GDM1 (cell line): ENCODE measurements around the gene PEX14.
A peak's percentile ranks its signal among the peaks of the same experiment; 100 is the strongest.

Experiments used
- DNase-seq: peaks from one replicate; lab custom pipeline; 2025; lab: John Stamatoyannopoulos, UW

Gene PEX14

DNA sequence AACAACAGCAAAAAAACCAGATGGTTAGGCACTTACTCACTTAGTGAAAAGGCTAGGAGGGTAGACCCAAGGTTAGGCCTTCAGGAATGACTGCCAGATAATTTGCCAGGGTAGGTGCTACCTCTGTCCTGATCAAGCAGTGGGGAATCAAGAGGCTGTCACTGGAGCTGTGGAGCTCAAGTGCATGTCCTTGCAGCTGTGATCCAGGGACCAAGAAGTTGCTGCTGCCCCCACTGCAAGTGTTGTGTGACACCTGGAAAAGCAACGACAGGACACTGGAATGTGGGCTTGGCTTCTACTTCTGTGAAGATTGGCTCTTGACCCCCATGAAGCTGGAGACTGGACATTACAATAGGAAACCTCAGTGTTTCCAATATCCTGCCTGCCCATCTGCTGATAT lies 72.1 kb downstream of the PEX14 start:
- DNase-seq = no peak

DNA sequence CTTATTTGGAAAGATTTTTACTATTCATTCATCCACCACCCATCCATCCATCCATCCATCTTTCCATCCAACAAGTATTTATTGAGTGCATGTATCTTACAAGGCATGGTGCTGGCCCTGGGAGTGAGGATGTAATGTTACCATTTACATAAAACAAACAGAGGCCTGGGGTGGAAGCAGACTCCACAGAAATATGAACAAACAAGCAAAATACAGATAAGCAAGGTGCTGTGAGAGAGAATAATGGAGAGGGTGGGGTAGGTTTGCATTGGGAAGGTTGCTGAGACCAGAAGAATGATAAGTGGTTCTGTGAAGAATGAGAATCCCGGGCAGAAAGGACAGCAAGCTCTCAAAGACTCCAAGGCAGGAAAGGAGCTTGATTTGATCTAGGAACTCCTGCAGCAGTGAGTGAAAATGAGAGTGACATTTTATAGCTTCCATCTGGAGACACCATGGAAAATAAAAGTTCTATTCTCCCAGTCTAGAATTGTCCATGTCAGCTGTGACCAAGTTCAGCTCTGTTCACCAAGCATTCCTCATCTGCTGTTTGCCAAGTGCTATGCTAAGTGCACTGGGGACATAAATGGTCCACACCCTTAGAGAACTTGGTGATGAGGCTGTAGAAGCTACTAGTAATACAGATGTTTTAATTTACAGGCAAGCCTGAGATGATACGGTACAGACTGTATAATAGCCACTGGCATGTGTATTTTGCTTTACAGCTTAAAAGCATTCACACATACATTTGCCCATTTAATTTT lies 75.3 kb downstream of the PEX14 start:
- no peak for DNase-seq

DNA sequence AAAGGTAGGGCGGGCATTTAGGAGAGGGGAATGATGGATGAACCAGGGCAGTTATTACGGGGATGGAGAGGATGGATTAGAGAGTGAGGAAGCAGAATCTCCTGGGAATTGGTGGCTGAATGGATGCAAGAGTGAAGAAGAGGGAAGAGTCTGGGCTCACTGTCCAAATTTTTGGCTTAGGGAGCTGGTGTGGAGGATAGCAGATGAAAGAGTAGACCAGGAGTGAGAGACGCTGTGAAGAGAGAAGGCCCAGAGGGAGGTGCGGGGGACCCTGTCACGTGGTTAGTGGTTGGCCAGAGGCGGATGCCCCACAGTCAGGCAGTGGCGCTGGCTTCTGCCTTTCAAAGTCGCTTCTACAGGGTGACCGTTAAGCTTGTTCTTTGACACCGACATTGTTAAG lies 78.4 kb downstream of the PEX14 start:
- no peak for DNase-seq

DNA sequence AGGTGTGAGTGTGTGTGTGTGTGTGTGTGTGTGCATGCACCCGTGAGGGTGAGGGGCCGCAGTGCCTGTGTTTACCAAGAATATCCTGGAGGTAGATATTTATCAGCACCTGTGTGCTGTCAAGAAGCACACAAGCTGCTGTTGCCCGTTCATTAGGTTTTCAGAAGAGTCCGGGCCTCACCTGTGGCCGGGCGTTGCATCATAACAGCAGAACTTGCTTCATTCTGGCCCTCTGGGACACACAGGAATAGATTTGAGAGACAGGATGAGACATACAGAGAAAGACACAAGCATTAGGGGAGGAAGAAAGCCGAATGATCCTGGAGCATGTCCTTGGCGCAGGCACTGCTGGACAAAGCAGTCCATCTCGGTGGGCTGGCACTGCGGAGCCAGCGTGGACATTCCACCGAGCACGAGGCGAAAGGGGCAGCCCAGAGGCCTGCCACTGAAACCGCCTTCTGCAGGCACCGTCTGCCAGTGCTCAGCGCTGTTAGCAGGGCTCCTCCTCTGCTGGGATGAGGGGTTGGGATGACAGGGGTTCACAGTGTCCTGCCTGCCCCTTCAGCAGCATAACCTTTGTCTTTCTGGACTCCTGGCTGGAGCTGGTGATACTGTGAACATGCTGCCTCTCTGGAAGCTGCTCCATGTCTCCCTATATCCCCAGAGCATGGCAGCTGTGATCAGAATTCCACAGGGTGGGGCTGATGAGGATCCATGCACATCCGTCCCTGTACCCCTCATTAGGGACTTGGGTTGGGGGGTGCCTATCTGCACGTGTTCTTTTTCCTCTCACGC lies 81.1 kb downstream of the PEX14 start:
- DNase-seq = no peak

DNA sequence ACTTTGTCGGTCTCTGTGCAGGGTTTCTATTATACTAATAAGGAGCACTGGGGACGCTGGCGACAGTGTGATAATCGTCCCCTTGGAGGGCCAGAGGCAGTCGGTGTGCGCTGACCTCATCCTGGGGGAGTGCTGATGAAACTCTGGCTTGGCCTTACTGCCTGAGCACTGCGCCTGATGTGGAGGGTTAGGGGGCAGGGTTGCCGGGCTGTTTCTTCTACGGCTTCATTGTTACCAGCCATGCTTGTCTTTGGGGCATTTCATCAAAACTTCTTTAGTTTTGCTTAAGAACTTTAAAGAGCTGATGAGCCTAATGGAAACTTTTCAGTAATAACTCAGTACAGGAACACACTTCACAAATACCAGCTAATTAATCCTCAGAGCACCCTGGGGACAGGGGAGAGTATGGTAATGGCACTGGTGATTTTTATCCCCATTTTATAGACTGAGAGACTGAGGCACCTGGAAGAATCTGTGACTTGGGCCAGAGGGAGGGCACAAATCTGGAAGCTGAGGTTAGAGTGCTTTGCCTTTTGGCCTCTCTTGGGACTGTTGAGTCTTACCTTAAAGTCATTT lies 81.8 kb downstream of the PEX14 start:
- no peak for DNase-seq

DNA sequence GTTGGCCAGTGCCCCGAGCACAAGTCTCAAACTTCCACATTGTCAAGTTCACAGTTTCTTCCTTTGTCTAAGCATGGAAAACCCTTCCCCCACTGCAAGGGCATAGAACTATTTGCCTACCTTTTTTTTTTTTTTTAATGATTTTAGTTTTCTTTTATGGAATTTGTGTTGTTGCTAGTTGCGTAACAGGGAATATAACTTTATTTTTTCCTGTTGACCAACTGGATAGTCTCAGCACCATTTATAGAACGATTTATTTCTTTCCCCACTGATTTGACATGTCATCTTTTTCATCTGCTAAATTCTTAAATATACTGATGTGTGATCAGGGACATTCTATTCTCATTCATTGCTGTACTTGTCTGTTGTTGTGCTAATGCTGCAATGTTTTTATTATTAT lies 83.0 kb downstream of the PEX14 start:
- no peak for DNase-seq

DNA sequence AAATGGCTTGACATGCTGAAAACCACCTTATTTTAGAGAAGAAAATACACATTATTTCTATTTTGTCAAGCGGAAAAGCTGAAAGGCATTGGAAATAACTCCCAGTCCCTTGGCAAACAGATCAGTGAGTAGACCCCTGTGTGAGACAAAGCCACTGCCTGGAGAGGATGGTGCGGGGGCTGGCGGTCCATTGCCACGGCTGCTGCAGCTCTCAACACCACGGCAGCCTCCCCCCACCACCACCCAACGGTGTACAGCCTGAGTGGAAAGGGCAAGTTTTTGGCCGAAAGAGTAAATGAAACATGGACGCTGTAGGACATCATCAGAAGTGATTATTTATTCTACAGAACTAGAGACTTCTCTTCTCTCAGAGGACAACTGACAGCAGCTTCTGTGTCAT lies 84.6 kb downstream of the PEX14 start:
- DNase-seq = no peak

DNA sequence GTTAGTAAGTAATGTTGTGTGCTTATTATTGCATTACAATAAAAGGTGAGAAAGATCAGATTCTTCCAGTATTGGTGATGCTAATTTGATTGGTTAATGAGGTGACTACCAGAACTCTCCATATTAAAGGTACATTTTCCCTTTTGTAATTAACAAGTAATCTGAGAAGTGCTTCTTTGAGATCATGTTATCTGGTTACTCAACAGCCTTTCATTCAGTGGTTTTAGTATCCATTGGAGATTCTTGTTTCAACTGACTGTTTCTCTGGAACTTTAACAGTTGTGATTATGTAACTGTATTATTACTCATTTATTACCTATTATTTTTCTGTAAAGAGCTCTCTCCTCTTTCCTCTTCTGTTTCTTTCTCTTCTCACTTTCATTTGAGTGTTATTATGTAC lies 86.7 kb downstream of the PEX14 start:
- DNase-seq = no peak

DNA sequence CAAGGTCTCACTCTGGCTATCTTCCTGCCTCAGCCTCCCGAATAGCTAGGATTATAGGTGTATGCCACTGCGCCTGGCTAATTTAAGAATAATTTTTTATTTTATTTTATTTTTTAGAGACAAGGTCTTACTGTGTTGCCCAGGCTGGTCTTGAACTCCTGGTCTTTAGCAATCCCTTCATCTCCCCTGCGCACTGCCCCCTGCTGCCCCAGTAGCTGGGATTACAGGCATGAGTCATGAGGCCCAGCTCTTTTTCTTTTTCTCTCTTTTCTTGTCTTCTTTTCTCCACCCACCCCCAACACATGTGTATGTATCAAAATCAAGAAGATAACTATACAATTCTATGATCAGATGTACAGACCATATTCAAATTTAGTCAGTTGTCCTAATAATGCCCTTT lies 87.2 kb downstream of the PEX14 start:
- no peak for DNase-seq

DNA sequence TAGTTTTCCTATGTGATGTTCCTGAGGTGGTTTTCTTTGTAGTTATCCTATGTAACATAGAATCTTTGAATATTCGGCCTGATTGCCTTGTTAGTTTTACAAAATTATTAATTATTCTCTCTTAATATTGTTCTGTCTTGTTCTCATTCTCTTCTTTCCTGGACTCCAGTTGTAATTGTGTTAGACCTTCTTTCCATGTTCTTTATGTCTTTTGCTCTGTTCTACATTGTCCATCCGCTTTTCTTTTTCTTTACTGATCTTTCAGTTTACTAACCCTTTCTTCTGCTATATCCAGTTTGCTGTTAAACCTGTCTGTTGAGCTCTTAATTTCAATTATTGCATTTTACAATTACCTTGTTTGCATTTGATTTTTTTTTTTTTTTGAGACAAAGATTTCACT lies 89.3 kb downstream of the PEX14 start:
- no peak for DNase-seq

DNA sequence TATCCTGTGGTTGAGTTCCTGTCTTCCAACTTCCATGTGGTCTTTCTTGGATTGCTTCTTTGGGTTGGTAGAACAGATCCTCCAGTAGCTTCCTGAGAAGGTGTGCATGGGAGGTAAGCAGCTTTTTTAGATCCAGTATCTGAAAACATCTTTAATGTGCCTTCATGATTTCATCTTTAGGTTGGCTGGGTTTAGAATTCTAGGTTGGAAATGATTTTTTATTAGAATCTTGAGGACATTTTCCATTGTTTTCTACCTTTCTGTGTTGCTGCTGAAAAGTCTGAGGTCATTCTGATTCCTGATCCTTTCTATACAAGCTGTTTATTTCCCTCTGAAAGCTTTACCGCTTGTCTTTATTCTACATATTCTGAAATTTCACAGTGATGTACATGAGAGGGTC lies 94.8 kb downstream of the PEX14 start:
- DNase-seq = no peak

DNA sequence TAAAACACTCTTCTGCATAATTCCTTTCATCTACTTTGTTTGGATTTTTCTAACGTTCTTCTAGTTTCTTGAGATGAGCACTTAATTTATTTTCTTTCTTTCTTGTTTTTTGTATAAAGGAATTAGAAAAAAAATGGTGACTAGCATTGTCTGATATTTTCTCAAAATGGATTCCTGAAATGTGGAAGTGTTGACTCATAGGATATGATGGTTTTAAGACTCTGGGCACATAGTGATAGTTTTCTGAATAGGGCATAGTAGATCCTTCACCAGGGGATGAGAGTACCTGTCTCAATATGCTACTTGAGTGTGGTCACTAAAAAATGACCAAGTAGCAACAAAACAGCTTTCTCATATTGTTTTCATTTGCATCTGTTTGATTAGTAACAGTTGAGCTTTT lies 100.9 kb downstream of the PEX14 start:
- no peak for DNase-seq

DNA sequence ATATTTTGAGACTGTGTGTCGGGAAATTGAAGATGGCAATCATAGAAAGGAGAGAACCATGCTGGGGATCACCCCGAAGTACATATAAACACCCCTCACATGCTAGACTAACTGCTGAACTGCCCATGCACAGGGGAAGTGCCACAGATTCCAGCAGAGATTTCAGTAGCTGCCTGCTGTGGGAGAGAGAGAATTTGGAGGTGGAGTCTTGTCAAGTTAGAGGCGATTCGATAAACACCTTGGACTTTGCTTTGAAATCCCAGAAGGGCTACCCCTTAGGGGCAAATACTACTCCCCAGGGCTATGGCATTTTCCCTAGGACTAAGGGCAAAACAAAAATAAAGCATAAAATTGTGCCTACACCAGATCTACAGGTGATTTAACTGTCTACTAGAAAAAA lies 103.3 kb downstream of the PEX14 start:
- no peak for DNase-seq

DNA sequence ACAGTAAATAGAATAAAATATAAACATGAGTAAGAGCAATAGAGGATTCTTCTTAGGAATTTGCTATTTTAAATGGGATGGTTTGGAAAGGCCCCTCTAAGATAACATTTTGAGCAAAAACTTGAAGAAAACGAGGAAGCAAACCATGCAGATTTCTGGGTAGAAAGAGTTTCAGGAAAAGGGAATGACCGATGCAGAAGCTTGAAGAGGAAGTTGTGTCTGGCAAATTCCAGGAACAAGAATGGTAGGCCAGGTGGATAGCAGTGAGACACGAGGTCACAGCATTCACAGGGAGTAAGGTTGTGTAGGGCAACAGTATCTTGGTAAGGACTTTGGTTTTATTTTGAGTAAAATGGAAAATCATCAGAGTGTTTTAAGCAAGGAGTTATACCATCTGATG lies 108.9 kb downstream of the PEX14 start:
- peak; percentile 10 for DNase-seq

DNA sequence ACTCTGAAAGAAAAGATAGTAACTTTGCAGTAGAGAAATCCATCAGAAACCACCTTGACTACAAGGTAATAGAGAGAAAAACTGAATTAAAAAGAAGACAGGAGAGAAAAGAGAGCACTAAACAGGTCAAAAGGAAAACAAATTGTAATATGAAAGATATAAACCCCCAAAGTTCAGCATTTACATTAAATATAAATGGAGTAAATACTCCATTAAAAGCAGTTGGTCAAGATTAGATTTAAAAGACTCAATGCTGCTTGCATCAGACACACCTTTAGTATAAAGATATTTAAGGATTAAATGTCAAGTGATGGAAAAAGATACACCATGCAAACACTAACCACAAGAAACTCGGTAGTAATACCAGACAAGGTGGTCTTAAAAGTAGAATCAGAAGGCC lies 110.5 kb downstream of the PEX14 start:
- DNase-seq = no peak

DNA sequence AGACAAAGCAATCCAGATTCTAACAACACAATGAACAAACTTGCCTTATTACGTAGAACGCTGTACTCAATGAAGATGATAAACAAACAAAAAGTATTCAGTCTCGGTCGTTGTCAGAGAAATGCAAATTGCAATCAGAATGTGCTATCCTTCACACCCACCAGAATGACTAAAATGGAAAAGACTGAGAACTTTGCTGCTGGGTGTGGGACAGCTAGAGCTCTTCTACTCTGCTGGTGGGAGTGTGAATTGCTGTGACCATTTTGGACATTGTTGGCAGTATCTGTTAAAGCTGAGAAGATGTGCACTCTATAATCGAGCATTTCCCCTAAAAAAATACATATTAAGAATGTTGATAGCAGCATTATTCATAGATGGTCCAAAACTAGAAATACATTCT lies 111.4 kb downstream of the PEX14 start:
- DNase-seq = no peak

DNA sequence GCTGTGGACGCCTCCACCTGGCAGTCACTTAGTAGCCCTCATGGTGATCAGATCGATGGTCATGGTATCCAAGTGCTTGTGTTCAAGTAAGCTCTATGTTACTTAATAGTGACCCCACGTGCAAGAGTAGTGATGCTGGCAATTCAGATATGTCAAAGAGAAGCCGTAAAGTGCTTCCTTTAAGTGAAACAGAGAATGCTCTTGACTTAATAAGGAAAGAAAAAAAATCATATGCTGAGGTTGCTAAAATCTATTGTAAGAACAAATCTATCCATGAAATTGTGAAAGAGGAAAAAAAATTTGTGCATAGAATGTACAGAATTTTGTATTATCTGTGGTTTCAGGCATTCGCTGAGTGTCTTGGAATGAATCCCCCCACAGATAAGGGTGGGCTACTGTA lies 113.9 kb downstream of the PEX14 start:
- DNase-seq = no peak

DNA sequence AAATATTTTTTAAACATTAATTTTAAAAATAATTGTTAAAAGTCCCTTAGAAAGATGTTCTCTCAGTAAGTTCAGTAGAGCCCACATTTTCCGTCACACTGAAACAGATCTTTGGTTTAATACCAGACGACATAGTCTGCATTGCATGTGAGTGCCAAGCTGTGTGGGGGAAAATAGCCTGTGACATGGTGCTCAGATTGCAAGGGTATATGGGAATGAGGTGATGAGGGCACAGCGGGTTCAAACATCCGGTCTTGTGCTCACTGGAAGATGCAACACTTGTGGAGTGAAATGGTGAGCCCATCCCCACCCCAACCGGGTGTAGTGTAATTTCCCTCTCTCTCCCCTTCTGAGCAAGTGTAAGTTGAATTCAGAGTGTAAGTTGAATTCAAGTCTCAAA lies 114.3 kb downstream of the PEX14 start:
- no peak for DNase-seq

DNA sequence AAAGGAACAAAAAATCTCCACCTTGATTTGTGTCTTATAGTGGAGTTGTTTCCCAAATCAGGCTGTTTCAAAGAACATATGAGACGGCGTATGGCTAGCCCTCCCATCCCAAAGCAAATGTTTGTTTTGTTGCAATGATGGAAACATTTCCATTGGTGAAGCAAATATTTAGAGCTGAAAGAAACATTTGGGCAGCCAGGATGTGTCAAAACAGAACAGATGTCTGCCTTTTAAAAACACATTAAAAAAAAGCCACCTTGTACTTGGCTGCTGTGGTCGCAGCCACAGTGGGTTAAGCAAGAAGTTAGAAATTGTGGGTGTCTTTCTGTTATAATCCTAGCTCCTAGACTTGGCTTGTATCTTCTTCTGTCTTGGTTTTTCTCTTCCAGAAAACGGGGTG lies 116.3 kb downstream of the PEX14 start:
- no peak for DNase-seq

DNA sequence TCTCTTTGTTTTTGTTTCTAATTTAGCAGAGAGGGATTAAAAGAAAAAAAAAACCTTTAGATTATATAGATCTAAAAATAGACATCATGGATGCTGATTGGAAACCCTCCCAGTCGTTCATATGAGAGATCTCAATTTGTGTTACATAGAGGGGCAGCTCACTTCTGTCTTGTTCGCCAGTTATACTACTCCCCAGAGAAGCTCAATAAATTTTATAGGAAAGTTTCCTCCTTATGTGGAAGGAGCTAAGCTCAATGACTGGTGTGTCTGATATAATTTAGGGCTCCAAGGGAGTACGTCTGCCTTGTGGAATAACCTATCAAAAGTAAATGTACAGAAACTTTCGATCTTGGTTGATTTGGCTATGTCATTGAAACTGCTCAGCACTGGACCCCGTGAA lies 117.6 kb downstream of the PEX14 start:
- no peak for DNase-seq

DNA sequence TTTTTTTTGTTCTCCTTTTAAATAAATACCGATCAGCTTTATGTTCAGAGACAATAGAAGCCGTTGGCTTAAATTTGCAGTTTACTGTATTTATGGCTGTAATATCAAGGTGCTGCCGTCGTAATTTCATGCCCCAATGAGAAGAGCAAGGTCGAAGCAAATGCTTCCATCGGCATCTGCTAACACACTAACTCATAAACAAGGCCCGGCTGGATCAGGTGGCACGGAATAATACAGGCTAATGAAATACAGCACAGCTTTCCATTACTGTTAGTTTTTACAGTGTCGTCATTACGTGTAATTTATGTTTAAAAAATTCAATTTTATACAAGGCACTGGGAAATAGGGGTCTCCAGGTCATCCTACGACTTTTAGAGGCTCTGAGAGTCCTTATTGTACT lies 119.0 kb downstream of the PEX14 start:
- no peak for DNase-seq

DNA sequence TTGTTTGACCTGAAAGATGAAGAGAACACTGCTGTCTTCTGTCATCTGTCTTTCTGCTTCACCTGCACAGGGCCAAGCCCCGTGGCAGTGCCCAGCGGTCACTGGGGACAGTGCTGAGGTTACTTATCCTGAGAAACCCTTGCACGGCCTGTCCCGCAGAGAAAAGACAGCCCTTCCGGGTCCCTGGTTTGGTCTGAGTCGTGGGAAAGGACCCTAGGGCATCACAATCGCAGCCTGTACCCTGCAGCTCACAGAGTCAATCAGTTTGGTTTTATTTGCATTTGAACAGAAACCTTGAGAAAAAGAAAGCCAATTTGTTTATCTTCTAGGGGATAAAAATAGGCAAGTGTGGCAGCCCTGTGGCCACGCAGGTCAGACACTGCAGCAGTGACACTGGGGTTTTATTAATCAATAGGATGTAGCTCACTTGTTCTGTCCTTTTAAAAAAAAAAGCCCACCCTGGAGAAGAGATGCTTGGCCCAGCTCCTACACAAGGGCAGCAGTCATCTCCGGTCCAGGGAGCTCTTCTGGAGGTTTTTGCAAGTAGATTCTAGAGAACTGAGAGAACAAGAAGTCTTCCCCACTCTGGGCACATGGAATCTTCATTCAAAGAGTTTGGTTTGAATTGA lies 120.0 kb downstream of the PEX14 start:
- no peak for DNase-seq

DNA sequence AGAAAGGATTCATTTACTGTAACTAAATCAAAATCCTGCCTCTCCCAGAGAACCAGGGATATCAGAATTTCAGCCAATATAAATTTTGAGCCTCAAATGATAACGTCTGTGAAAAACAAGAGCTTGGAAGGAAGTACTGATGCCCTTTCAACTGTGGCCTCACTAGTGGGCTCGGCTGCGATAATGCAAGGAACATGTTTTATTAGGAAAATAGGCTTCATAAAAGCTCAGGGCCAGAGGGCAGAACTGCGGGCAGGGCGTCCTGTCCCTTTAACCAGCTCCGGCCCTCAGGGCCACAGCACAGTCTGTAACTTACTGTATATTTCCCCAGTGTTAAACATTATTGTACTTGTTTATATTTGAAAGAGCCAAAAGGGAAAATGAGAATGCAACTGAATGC lies 122.0 kb downstream of the PEX14 start:
- no peak for DNase-seq
